Putamen (tissue), 1 donor: Measurements from ENCODE around the gene ATP13A3.

Source experiments
- DNase-seq: peaks from one replicate; pipeline ENCODE4 v3.0.0-alpha.2; 2016; ENCODE audit warnings: low spot score

Gene ATP13A3

DNA sequence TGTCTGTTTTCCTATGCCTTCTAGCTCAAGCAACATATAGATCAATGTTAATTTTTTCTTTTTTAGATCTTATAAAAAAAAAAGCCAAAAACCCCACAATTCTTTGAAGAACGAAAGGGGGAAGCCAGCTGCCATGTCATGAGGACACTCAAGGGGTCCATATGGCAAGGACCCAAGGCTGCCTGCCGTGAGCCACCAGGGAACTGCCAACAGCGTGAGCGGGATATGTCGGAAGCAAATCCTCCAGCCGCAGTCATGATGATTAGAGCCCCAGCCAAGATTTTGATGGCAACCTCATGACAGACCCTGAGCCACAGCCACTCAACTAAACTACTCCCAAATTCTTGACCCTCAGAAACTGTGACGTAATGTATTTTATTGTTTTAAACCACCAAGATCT is 94.2 kb downstream of the ATP13A3 start:
- DNase-seq, result no peak

- no peak for DNase-seq
Measured at GRCh38 chr3:194390835-194391234, 96.0 kb downstream of the ATP13A3 start.

GRCh38 chr3:194389269-194389668 is 97.5 kb downstream of the ATP13A3 start:
- no peak for DNase-seq

DNA sequence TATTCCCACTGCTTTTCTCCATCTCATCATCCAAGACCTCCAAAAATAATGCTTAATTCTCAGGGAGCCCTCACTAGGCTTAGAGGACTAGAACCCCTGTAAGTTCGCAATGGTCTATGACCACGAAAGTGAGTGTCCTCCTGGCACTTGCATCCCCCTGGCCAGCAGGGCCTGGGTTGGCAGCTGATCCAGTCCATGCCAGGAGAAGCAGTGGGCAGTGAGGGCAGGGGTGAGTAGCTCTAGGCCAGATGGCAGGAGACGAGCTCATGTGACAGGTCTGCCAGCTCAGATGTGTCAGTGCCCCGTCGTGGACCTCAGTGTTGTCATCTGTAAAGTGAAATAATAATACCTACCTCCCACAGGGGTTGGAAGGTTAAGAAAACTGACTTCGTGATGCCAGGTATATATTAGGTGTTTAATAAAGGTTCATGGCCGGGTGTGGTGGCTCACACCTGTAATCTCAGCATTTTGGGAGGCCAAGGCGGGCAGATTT is 98.8 kb downstream of the ATP13A3 start:
- no peak for DNase-seq

- DNase-seq, result no peak
Measured at GRCh38 chr3:194387276-194387675, 99.5 kb downstream of the ATP13A3 start.

DNA sequence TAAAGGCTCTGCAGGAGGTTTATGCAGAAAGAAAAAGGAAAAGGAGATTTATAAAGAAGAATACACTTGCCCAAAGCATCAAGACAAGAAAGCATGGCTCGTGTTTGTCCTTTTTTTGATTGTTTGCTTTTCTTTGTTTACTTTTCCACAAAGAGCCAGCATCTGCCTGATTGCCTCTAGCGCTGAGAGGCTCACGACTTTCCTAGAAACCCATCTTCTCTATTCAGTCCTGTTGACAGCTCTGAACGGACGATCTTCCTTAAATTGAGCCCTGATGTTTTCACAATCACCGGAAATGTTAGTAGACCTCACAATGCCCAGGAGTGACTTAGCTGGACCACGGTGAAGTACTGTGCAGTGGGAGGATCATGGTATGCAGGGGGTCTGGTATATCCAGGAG is 100.2 kb downstream of the ATP13A3 start:
- no peak for DNase-seq

DNA sequence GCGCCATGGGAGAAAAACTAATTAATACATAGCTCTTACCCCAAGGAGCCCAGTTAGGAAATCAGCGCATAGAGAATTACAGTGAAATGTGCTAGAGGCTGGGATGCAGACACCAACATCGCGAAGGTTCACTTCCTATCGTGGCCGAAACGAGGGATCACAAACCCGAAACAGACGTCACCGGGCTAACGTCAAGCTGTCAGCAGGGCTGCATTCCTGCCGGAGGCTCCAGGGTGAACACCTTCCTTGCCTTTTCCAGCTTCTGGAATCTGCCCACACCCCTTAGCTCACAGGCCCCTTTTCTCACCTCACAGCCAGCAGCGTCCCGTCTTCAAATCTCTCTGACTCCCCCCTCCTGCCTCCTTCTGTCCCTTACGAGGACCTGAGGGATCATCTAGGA is 100.7 kb downstream of the ATP13A3 start:
- no peak for DNase-seq

- no peak for DNase-seq
Measured at GRCh38 chr3:194384569-194385001, 102.2 kb downstream of the ATP13A3 start.

GRCh38 chr3:194384156-194384555 is 102.6 kb downstream of the ATP13A3 start:
- no peak for DNase-seq

GRCh38 chr3:194383276-194383940 is 103.4 kb downstream of the ATP13A3 start:
- DNase-seq, result no peak

DNA sequence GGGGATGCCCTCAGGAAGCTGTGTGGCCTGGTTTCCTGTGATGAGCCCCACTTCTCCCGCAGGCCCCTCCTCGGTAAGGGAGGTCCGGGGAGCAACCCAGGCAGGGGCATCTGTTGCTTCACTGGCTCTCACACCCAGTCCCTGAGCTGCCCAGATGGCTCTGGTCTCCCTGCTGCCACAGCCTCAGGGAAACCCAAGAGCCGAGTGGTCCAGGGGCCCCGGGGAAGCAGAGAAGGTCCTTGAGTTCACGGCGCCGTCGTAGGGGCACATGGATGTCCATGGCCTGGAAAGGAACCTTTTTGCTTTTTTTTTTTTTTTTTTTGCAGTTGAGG is 103.9 kb downstream of the ATP13A3 start:
- DNase-seq, result no peak

- no peak for DNase-seq
Measured at GRCh38 chr3:194382196-194382891, 104.5 kb downstream of the ATP13A3 start.

DNA sequence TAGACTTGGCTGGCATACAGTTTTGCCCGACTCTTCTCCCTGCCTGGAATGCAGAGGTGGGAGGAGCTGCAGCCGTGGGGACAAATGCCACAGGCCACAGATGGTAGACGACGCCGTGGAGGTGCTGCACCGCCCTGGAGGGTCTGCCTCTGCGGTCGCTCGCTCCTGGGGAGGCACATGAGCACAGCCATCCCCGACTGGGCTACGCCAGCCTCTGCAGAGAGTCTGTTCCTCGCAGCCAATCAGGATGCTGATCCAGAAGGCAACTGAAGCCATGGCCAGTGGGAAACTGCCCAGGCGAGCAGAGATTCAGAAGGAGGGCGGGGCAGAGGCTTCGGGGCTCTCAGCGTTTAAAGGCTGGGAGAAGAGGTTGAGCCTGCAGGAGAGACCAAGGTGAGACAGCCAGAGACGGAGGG is 105.3 kb downstream of the ATP13A3 start:
- DNase-seq, result no peak

DNA sequence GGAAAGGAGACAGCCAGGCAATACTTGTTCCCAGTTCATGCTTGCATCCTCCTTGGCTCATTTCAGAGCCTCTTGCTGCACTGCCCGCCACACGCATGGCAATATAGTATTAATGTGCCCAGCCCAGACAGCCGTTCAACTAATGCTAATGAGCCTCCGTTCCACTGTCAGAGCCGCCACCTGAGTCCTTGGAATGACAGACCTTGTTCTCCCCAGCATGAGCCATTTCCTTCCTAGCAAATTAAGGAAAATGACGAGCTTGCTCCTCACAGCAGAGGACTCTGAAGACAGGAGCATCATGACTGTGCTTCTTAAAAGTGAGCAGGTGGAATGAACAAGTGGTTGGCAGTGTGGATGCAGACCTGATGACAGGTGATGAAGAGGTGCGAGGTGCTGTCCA is 106.5 kb downstream of the ATP13A3 start:
- DNase-seq, result no peak

GRCh38 chr3:194379651-194380050 is 107.2 kb downstream of the ATP13A3 start:
- no peak for DNase-seq

GRCh38 chr3:194379231-194379630 is 107.6 kb downstream of the ATP13A3 start:
- no peak for DNase-seq

DNA sequence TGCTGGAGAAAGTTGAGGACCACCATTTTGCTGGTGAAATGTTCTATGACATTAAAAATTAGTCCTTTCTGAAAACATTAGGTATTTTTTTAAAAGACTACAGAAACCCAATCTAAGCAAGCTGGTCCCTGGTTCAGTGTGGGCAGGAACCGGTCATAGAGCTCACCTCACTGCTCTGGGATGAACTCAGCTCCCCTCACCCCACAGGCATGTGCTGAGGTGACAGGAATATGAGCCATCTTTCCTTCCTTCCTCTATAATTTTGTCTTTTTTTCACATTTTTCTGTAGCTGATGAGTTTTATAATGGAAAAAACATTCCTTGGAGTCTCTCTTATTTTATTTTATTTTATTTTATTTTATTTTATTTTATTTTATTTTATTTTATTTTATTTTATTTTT is 109.1 kb downstream of the ATP13A3 start:
- DNase-seq, result no peak

DNA sequence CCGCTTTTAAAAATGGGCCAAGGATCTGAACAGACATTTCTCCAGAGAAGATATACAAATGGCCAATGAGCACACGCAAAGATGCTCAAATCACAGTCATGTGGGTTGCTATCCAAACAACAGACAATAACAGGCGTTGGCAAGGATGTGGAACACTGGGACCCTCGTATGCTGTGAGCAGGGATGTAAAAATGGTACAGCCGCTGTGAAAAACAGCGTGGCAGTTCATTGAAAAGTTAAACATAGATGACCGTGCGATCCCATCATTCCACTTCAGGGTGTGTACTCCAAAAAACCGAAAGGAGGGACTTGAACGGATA is 110.6 kb downstream of the ATP13A3 start:
- DNase-seq, result no peak

- DNase-seq, result no peak
Measured at GRCh38 chr3:194375473-194376240, 111.1 kb downstream of the ATP13A3 start.

- DNase-seq, result no peak
Measured at GRCh38 chr3:194374935-194375334, 111.9 kb downstream of the ATP13A3 start.

- no peak for DNase-seq
Measured at GRCh38 chr3:194373899-194374298, 112.9 kb downstream of the ATP13A3 start.

DNA sequence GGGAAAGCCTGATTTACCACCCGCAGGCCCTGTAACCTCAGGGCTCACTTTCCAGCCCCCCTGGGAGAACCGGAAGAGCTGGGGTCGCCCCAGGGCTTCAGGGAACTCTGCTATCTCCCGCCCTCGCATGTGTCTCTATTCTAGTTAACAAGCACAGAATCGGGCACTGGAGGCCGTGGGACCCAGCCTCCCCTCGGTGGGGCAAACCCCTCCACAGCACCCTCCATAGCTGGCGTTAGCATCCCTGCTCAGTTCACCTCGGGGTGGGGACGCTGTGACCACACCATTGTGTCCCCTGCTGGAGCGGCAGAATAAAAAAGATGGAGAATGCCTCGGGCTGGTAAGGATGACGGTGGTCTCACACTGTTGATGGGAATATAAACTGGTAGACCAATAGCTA is 113.8 kb downstream of the ATP13A3 start:
- no peak for DNase-seq

DNA sequence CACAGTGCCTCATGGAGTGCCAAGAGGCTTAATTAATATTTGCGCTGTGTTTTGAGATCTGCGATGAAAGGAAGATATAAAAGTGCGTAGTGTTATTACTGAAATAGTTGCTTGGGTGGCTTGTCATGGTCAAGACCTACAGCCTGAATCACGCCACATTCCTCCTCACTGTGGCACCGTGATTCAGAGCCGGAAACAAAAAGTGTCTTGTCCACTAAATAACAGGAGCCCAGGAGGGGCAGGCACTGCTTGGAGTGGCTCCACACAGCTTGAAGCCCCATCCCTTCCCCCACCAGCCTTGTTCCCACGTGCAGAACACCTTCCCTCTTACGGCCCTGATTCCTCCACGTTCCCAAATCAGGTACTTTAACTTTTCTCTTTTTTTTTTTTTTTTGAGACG is 116.0 kb downstream of the ATP13A3 start:
- DNase-seq, result no peak
